Measurements from ENCODE around the gene APOBEC3B.
"Not testable (repeated sequence)": the region's sequence is repeated elsewhere in the genome, so short reads cannot be mapped to it uniquely, and the experiment has no call there.

DNA sequence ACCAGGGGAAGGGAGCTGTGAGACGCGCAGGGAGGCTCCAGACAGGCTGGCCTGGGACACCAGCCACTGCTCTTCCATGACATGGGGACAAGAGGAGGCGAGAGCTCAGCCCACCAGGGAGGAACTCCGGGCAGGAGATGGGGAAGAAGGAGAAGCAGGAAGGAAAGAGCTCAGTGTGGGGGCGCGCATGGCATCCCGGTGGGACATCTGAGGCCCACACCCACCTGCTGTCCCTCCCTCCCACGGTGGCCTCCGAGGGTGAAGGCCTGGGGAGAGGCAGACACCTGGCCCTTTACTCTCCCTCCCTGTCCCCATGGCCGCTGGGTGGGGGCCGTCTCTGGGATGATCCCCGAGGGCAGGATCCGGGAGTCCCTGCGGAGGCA is 58.0 kb downstream of the APOBEC3B start:
- TF ChIP-seq, protein P1, sequence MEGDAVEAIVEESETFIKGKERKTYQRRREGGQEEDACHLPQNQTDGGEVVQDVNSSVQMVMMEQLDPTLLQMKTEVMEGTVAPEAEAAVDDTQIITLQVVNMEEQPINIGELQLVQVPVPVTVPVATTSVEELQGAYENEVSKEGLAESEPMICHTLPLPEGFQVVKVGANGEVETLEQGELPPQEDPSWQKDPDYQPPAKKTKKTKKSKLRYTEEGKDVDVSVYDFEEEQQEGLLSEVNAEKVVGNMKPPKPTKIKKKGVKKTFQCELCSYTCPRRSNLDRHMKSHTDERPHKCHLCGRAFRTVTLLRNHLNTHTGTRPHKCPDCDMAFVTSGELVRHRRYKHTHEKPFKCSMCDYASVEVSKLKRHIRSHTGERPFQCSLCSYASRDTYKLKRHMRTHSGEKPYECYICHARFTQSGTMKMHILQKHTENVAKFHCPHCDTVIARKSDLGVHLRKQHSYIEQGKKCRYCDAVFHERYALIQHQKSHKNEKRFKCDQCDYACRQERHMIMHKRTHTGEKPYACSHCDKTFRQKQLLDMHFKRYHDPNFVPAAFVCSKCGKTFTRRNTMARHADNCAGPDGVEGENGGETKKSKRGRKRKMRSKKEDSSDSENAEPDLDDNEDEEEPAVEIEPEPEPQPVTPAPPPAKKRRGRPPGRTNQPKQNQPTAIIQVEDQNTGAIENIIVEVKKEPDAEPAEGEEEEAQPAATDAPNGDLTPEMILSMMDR (IDR thresholded peaks at IDR 0.05) = not testable (repeated sequence)
- TF ChIP-seq POLR2A (IDR thresholded peaks at IDR 0.05) = not testable (repeated sequence)
